ENCODE measurements around the gene QRFP.

DNA sequence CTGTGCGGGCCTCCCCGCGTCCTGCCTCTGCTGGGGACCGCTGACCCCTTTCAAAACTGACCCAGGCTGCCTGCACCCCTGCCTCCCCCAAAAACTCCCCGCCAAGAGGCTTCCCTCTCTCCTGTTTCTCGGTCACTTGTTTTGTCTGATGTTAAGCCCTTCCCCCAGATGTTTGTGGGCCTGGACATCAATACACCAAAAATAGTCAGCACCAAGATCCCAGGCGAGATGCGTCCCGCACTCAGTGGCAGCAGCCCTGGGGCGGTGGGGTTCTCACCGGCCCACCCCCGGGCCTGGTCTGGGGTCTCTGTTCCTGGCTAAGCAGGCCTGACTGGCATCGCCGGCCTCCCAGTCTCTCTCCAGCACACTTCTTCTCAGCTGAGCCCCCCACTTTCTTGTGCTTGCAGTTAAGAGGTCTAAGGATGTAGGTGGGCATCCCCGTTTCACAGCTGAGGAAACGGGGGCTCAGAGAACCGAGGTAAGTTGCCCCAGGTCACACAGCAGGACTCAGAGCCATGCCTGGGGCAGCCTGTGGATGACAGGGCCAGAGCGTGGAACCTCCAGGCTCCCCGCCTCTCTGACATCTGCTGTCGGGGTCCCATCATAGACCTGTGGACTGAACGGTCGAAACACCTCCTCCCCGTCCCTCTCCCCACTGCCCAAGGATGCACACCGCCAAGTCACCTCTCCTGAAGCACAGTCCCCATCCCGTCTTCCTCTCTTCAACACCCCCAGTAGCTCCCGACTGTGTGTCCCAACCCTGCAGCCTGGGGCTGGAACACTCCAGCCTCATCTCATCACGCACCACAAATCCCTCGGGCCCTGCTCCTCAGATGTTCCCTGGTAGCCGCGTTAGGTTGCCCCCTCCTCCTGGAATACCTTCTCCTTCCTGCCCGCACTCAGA is 25.6 kb upstream of the QRFP start:
- TF ChIP-seq, protein P1, sequence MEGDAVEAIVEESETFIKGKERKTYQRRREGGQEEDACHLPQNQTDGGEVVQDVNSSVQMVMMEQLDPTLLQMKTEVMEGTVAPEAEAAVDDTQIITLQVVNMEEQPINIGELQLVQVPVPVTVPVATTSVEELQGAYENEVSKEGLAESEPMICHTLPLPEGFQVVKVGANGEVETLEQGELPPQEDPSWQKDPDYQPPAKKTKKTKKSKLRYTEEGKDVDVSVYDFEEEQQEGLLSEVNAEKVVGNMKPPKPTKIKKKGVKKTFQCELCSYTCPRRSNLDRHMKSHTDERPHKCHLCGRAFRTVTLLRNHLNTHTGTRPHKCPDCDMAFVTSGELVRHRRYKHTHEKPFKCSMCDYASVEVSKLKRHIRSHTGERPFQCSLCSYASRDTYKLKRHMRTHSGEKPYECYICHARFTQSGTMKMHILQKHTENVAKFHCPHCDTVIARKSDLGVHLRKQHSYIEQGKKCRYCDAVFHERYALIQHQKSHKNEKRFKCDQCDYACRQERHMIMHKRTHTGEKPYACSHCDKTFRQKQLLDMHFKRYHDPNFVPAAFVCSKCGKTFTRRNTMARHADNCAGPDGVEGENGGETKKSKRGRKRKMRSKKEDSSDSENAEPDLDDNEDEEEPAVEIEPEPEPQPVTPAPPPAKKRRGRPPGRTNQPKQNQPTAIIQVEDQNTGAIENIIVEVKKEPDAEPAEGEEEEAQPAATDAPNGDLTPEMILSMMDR (IDR thresholded peaks at IDR 0.05), result no peak
- no peak for TF ChIP-seq SIN3A (IDR thresholded peaks at IDR 0.05; ENCODE audit: borderline replicate concordance, low read depth, low read length)

Measured in SK-N-SH (cell line).